Neural progenitor cell (in vitro differentiated cells): ENCODE results near the gene ARMC9.

Experiments used
- CTCF ChIP-seq: fragments of 200-600 bp; sonication (generic); IDR thresholded peaks from 2 replicates; pipeline ENCODE4 v1.5.1; 2017; ENCODE audit warnings: antibody characterized with exemption, mild to moderate bottlenecking
- EZH2 ChIP-seq: fragments of 200-600 bp; sonication (generic); IDR thresholded peaks from 2 replicates; pipeline ENCODE4 v1.6.1; 2017; ENCODE audit warnings: antibody characterized with exemption, mild to moderate bottlenecking, moderate library complexity

GRCh38 chr2:231356466-231356844 is 158.0 kb downstream of the ARMC9 start:
- TF ChIP-seq CTCF (no peak), EZH2 (no peak)
